HUES6 (cell line): ENCODE measurements around the gene METRNL.
A peak's percentile ranks its signal among the peaks of the same experiment; 100 is the strongest.

Source experiments
- H3K27ac ChIP-seq: 2 replicates; pipeline ENCODE4 v1.7.0; 2013; ENCODE audit warnings: low read depth, mild to moderate bottlenecking, low read length, inconsistent platforms
- H3K27me3 ChIP-seq: 2 replicates; pipeline ENCODE4 v1.6.1; 2013; ENCODE audit warnings: low read length; ENCODE audit not compliant: control insufficient read depth, insufficient read depth
- H3K36me3 ChIP-seq: 2 replicates; pipeline ENCODE4 v1.6.1; 2013; ENCODE audit warnings: low read length; ENCODE audit not compliant: control insufficient read depth, insufficient read depth
- H3K4me1 ChIP-seq: 2 replicates; pipeline ENCODE4 v1.6.1; 2013; ENCODE audit warnings: low read length; ENCODE audit not compliant: control insufficient read depth, insufficient read depth
- H3K4me3 ChIP-seq: 2 replicates; pipeline ENCODE4 v1.5.1; 2013; ENCODE audit warnings: low read depth, low read length
- H3K9ac ChIP-seq: one replicate; pipeline ENCODE4 v1.6.1; 2013; ENCODE audit warnings: mild to moderate bottlenecking, low read length
- H3K9me3 ChIP-seq: 2 replicates; pipeline ENCODE4 v1.6.1; 2013; ENCODE audit warnings: low read depth, low read length; ENCODE audit not compliant: control insufficient read depth, insufficient read depth

Gene METRNL

DNA sequence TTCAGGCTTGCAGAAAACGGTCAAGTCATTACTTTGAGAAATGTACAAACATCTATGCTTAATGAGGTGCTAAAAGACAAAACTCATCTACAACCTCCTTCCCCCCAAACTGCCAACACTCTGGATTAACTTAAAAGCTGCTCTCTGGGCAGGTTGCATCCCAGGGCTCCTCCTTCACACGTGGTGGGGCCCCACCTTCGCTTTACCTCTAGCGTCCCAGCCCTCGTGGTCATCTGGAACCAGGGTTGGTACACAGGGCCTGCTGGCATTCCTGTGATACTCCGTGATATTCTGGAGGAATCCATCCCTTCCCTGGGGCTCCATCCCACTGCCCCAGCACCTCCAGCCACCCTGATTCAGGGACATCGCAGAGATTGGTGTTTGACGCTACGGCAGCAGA, 4.8 kb downstream of the METRNL start:
- Histone ChIP-seq H3K27ac (peak overlapping the region; percentile 58; the same call in 1 of the 2 replicates), H3K4me1 (peaks cover 27% of the 10 kb centered on the region), H3K36me3 (no peaks in the 10 kb centered on the region), H3K4me3 (0 out of 2 replicates have a peak overlapping the region, but pooled peaks have one; percentile 9), H3K27me3 (peaks cover 26% of the 10 kb centered on the region), H3K9ac (peak overlapping the region; percentile 58), H3K9me3 (no peaks in the 10 kb centered on the region)

DNA sequence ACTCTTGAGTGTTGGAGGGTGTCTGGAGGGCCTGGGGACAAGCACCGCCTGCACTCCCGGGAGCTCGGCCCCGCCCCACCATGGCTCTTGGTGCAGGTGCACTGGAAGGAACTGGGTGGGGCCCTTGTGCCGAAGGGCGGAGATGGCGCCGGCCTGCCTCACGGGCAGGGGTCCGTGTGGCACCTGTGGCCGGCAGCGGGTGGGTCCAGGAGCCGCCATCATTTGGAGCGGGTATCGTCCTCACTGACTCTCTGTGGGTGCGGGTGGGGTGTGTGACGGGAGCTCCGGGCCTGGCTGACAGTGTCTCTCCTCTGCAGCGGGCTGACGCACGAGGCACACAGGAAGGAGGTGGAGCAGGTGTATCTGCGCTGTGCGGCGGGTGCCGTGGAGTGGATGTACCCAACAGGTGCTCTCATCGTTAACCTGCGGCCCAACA, 5.2 kb downstream of the METRNL start:
- Histone ChIP-seq H3K27me3 (peaks cover 26% of the 10 kb centered on the region), H3K4me1 (peaks cover 31% of the 10 kb centered on the region), H3K9me3 (no peaks in the 10 kb centered on the region), H3K9ac (peak overlapping the region; percentile 58), H3K4me3 (no peak overlapping the region), H3K36me3 (peaks cover 2% of the 10 kb centered on the region; the same call in 1 of the 2 replicates), H3K27ac (no peak overlapping the region)

DNA sequence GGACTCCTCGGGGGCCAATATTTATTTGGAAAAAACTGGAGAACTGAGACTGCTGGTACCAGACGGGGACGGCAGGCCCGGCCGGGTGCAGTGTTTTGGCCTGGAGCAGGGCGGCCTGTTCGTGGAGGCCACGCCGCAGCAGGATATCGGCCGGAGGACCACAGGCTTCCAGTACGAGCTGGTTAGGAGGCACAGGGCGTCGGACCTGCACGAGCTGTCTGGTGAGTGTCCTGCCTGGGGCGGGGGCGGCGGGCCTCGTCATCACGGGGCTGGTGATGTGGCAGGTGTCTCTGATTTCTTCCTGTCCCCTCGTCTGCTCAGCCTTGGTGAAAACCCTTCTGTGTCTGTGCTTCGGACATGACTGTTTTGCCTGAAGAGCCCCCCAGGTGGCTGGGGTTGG, 5.7 kb downstream of the METRNL start:
- H3K4me3 ChIP-seq = no peak overlapping the region
- H3K4me1 ChIP-seq = peaks cover 34% of the 10 kb centered on the region
- peaks cover 3% of the 10 kb centered on the region; the same call in 1 of the 2 replicates for H3K36me3 ChIP-seq
- H3K27ac ChIP-seq = no peak overlapping the region
- no peak overlapping the region for H3K9ac ChIP-seq
- H3K27me3 ChIP-seq = peaks cover 26% of the 10 kb centered on the region
- H3K9me3 ChIP-seq = no peaks in the 10 kb centered on the region

DNA sequence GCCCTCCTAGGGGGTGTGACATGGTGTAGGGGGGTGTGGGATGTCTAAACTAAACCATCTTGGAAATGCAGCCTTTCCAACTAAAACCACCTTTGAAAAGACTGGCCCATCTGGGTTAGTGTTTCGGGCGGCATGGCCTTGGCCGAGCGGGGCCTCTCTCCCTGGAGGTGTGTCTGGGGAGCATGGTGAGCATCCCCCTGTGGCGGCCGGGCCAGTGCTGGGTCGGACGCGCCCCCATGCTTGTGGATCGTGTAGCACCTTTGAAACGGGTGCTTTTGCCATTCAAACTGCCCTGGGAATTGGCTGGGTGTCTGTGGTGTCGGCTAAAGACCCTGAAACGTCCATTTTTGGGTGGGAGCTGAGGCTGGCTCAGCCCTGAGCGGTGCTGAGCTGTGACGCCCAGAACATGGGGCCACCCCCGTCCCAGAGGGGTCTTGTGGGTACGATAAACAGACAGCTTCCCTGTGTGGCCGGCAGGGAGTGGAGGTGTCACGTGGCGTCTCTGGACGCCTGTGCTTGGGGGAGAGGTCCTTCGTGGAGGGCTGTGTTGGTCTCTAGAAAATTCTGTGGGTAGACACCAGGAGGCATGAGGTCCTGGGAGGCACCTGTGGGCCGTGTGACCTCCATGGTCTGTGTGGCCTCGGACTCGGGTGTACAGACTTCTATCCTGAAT, 6.3 kb downstream of the METRNL start:
- no peak overlapping the region for H3K4me3 ChIP-seq
- H3K27me3 ChIP-seq = peaks cover 26% of the 10 kb centered on the region
- H3K36me3 ChIP-seq = peaks cover 3% of the 10 kb centered on the region; the same call in 1 of the 2 replicates
- no peak overlapping the region for H3K27ac ChIP-seq
- H3K4me1 ChIP-seq = peaks cover 37% of the 10 kb centered on the region
- H3K9me3 ChIP-seq = no peaks in the 10 kb centered on the region
- no peak overlapping the region for H3K9ac ChIP-seq

DNA sequence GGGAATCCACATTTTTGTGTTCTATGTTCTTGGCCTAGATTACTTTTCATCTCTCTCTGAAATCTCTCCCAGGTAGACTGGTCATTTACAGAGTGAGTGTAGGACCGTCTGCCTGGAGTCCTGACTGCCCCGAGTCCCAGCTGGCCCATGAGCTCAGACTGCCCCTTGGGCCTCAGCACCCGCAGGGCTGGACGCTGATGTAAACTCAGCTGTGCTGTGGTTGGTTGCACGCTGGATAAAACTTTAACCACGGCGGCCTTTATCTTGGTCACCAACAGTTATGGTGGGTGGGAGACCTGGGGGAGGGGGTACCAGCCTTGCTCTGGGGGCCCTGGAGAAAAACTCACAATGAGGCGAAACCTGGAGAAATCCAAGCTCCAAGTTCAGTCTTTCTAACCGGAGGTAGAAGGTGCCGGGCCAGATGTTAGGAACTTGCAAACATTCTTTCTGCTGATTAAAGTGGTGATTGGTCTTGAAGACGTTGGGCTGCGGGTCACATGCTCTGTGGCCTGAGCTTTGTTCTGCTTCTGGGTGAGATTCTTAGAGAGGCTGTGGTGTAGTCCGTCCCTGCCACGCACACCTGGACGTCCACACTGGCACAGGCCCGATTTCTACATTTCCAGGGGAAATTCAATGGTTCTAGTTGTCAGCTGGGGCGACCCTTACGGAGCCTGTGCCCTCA, 6.9 kb downstream of the METRNL start:
- Histone ChIP-seq H3K4me3 (no peak overlapping the region), H3K36me3 (peaks cover 3% of the 10 kb centered on the region; the same call in 1 of the 2 replicates), H3K9ac (no peak overlapping the region), H3K27ac (no peak overlapping the region), H3K4me1 (peaks cover 38% of the 10 kb centered on the region), H3K9me3 (no peaks in the 10 kb centered on the region), H3K27me3 (peaks cover 20% of the 10 kb centered on the region)

DNA sequence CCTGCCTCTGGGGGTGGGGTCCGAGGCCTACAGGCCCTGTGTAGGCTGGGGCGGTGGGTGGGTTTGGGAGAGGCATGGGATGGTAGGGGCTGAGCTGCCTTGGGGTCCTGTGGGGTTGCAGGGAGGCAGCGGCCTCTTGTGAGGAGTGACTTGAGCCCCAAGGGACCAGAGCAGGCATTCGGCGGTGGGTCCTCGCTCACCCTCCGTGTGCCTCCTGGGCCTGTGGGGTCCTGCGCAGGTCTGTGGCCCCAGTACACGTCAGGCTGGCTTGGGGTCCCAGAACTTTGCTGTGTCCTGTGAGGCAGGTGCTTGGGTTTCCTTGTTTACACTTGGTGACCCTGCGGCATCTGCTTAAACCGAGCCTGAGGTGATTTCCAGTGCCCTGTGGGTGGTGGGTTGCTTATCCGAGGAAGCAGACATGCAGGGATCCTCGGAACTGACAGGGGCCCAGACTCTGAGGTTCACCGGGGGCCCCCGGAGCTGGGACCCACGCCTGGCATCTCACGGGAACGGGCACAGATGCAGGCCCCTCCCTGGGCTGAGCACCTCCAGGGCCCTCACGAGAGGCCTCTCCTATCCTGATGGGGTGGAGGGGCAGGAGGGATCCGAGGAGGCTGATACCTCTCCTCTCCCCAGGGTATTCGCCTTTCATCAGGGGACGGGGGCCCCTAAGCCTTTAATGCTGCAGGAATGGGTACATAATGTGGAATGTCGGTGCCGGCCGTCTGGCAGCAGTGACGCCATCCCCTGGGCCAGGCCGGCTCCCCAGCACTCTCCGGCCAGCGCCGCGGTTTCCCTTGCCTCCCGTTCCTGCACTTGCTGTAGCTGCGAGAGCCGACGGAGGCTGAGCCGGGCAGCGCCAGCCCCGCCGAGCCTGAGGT, 7.7 kb downstream of the METRNL start:
- H3K27me3 ChIP-seq = peaks cover 12% of the 10 kb centered on the region
- peaks cover 38% of the 10 kb centered on the region for H3K4me1 ChIP-seq
- no peaks in the 10 kb centered on the region for H3K9me3 ChIP-seq
- no peak overlapping the region for H3K27ac ChIP-seq
- H3K4me3 ChIP-seq = no peak overlapping the region
- peaks cover 3% of the 10 kb centered on the region; the same call in 1 of the 2 replicates for H3K36me3 ChIP-seq
- no peak overlapping the region for H3K9ac ChIP-seq

DNA sequence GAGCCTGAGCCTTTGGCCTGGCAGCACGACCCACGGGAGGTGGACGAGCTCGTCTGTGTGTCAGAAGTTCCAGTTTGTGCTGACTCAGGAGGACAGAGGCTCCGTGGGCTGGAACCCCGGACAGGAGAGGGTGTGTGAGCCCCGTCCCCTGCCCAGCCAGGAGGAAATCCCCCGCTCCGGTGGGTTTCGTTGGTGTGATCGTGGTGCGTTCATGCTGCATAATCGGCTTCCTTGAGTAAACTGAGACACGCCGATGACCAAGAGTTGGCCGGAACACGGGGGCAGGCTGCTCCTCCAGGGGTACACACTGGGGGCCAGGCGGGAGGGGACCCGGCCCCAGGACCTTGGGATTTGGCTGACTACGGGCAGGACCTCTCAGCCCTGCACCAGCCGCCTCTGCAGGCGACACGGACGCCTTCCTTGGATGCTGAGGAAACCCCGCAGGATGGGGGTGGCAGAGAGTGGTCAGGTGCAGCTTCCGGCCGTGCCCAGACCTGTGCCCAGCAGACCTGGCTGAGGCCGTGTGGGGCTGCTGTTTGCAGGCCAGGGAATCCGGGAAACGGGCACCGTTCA, 8.5 kb downstream of the METRNL start:
- H3K36me3 ChIP-seq = peaks cover 3% of the 10 kb centered on the region; the same call in 1 of the 2 replicates
- peaks cover 5% of the 10 kb centered on the region; the same call in 1 of the 2 replicates for H3K27me3 ChIP-seq
- no peak overlapping the region for H3K9ac ChIP-seq
- H3K27ac ChIP-seq = no peak overlapping the region
- peaks cover 30% of the 10 kb centered on the region for H3K4me1 ChIP-seq
- no peak overlapping the region for H3K4me3 ChIP-seq
- H3K9me3 ChIP-seq = no peaks in the 10 kb centered on the region

DNA sequence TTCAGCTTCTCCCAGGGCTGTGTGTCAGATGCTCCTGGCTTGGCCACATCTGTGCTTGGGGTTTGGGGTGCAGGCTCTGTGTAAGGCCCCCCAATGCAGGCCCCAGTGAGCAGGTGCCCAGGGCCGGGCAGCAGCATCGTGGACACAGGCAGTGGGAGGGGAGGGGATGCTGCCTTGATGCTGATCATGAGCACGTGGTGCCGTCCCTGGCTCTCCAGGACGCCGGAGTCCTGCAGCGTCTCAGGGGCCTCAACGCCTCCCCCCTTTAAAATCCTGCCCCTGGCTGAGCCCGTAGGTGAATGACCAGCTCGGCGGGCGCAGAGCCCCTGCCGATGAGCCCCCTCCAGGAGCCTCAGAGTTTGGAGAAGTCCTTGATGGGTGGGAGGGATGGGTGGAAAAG, 9.0 kb downstream of the METRNL start:
- H3K4me3 ChIP-seq = no peak overlapping the region
- peaks cover 25% of the 10 kb centered on the region for H3K4me1 ChIP-seq
- no peak overlapping the region for H3K27ac ChIP-seq
- H3K9me3 ChIP-seq = no peaks in the 10 kb centered on the region
- peaks cover 1% of the 10 kb centered on the region; the same call in 1 of the 2 replicates for H3K27me3 ChIP-seq
- H3K9ac ChIP-seq = no peak overlapping the region
- H3K36me3 ChIP-seq = peaks cover 3% of the 10 kb centered on the region; the same call in 1 of the 2 replicates

DNA sequence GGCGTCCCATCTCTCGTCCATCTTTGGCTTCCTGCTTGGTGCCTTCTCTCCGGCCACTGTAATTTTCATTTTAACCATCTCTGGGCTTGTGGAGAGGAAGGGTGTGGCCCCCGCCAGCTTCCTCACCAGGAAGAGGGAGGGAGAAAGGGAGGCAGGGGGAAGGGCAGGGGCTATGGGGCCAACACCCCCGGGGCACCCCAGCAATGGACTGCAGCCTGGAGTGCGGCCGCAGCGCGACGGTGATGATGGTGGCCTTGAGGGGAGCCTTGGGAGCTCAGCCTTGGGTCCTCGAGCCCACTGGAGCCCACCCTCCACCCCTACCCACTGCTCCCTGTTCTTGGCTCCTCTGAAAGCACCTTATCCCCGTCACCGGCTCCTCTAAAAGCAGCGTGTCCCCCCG, 9.5 kb downstream of the METRNL start:
- Histone ChIP-seq H3K27ac (no peak overlapping the region), H3K4me3 (no peak overlapping the region), H3K9ac (no peak overlapping the region), H3K36me3 (peaks cover 5% of the 10 kb centered on the region), H3K27me3 (no peaks in the 10 kb centered on the region), H3K9me3 (no peaks in the 10 kb centered on the region), H3K4me1 (peaks cover 20% of the 10 kb centered on the region)

DNA sequence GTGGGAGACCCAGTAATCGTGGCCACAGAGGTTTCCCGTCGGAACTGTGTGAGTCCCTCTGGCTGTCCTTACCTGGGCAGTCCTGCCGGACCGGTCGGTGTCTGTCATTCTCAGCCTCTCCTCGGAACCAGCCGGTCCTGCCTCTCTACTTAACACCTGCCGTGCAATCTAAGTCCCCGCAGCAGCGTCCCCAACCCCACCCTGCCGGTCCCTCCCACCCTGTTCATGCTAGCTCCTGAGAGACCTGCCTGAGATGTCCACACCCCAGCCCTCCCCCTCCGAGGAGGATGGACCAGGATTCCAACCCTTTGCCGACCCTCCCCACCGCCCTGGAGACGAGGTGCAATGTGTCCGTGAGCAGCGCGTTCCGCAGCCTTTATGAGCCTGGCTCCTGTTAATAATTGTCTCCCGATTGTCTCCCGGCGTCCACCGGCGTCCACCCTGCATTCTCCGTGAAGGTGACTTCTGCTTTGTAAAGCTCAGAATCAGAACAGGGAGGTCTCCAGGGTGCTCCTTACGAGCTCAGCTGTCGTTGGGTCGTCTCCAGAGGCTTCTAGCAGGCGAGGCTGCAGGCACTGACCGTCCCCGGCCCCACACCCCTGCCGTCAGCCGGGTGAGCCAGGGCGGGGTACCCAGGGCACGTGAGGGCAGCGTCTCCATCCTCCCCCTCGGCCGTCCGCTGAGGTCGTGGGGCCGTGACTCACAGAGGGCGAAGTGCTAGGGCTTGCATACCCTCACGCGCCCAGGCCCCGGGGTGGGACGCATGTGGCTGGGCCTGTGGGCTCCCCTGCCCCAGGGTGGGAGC, 10.1 kb downstream of the METRNL start:
- no peak overlapping the region for H3K9ac ChIP-seq
- H3K4me3 ChIP-seq = no peak overlapping the region
- no peak overlapping the region for H3K27ac ChIP-seq
- H3K36me3 ChIP-seq = peaks cover 11% of the 10 kb centered on the region
- no peaks in the 10 kb centered on the region for H3K27me3 ChIP-seq
- H3K4me1 ChIP-seq = peaks cover 14% of the 10 kb centered on the region
- H3K9me3 ChIP-seq = no peaks in the 10 kb centered on the region
